GM23338 (cell line): ENCODE data around the gene RPS21. TPM values are rescaled to one million over a fixed set of nuclear protein-coding genes. Genes with fewer than 3 reads are reported as not detected.

Experiments used
- ATAC-seq: fragments of 200-7000 bp; cut with Tn5 transposase; 3 replicates; pipeline ENCODE4 v1.9.1; 2020
- DNase-seq: peaks from one replicate; pipeline ENCODE4 v3.0.0-alpha.2; 2015; ENCODE audit warnings: low spot score
- H2AFZ ChIP-seq: fragments of 200-600 bp; sonication (generic); 2 replicates; pipeline ENCODE4 v1.8.0; 2016; ENCODE audit warnings: antibody characterized with exemption, mild to moderate bottlenecking, moderate library complexity
- H3F3A ChIP-seq: fragments of 200-600 bp; sonication (generic); replicated peaks from 2 replicates; pipeline ENCODE4 v1.8.0; 2017; ENCODE audit warnings: antibody characterized with exemption, mixed run types, low read depth
- H3K27ac ChIP-seq: fragments of 200-600 bp; sonication (generic); 2 replicates; pipeline ENCODE4 v1.6.1; 2016; ENCODE audit warnings: low read depth
- H3K27me3 ChIP-seq: fragments of 200-600 bp; sonication (generic); 2 replicates; pipeline ENCODE4 v1.8.0; 2016; ENCODE audit warnings: mild to moderate bottlenecking, mixed run types, moderate library complexity; ENCODE audit not compliant: insufficient read depth
- H3K36me3 ChIP-seq: fragments of 200-600 bp; sonication (generic); 2 replicates; pipeline ENCODE4 v1.8.0; 2016; ENCODE audit warnings: mild to moderate bottlenecking; ENCODE audit not compliant: insufficient read depth
- H3K4me1 ChIP-seq: fragments of 200-600 bp; sonication (generic); 2 replicates; pipeline ENCODE4 v1.8.0; 2016; ENCODE audit warnings: mild to moderate bottlenecking, moderate library complexity; ENCODE audit not compliant: insufficient read depth
- H3K4me2 ChIP-seq: fragments of 200-600 bp; sonication (generic); 2 replicates; pipeline ENCODE4 v1.7.1; 2017; ENCODE audit warnings: mixed run types
- H3K4me3 ChIP-seq: fragments of 200-600 bp; sonication (generic); 2 replicates; pipeline ENCODE4 v1.6.1; 2016; ENCODE audit warnings: mixed run types
- H3K79me2 ChIP-seq: fragments of 200-600 bp; sonication (generic); replicated peaks from 2 replicates; pipeline ENCODE4 v1.8.0; 2017; ENCODE audit warnings: mild to moderate bottlenecking; ENCODE audit not compliant: insufficient read depth
- H3K9me2 ChIP-seq: fragments of 200-600 bp; sonication (generic); 2 replicates; pipeline ENCODE4 v1.8.0; 2017; ENCODE audit not compliant: insufficient read depth
- H4K20me1 ChIP-seq: fragments of 200-600 bp; sonication (generic); replicated peaks from 2 replicates; pipeline ENCODE4 v1.8.0; 2017; ENCODE audit warnings: mild to moderate bottlenecking; ENCODE audit not compliant: insufficient read depth
- H3K27ac Mint-ChIP-seq: 2 replicates; pipeline ENCODE4 v1.8.0; 2020; ENCODE audit warnings: inconsistent platforms, mild to moderate bottlenecking, moderate library complexity, mixed read lengths
- H3K27me3 Mint-ChIP-seq: 3 replicates; pipeline ENCODE4 v1.8.0; 2022; ENCODE audit warnings: low read depth, mild to moderate bottlenecking, moderate library complexity, mixed read lengths, inconsistent platforms; ENCODE audit not compliant: insufficient read depth, poor library complexity
- H3K36me3 Mint-ChIP-seq: 3 replicates; pipeline ENCODE4 v1.8.0; 2021; ENCODE audit warnings: low read depth, mild to moderate bottlenecking, inconsistent platforms, moderate library complexity, mixed read lengths
- H3K4me1 Mint-ChIP-seq: 3 replicates; pipeline ENCODE4 v1.8.0; 2020; ENCODE audit warnings: mild to moderate bottlenecking, inconsistent platforms, mixed read lengths
- H3K4me3 Mint-ChIP-seq: 3 replicates; pipeline ENCODE4 v1.8.0; 2021; ENCODE audit warnings: moderate library complexity, mild to moderate bottlenecking, inconsistent platforms, mixed read lengths
- H3K9me3 Mint-ChIP-seq: 3 replicates; pipeline ENCODE4 v1.8.0; 2020; ENCODE audit warnings: moderate library complexity, mild to moderate bottlenecking, inconsistent platforms, mixed read lengths
- NANOG ChIP-seq: IDR thresholded peaks from 2 replicates; pipeline ENCODE4 v1.6.1; 2016; ENCODE audit warnings: antibody characterized with exemption, borderline replicate concordance
- POLR2AphosphoS5 ChIP-seq: IDR thresholded peaks from 2 replicates; pipeline ENCODE4 v1.6.1; 2016; ENCODE audit warnings: antibody characterized with exemption, low read depth
- REST ChIP-seq: IDR thresholded peaks from one replicate; pipeline ENCODE4 v1.6.1; 2018; ENCODE audit warnings: antibody characterized with exemption; ENCODE audit not compliant: unreplicated experiment
- STAT1 ChIP-seq: IDR thresholded peaks from one replicate; pipeline ENCODE4 v1.6.1; 2016; ENCODE audit warnings: antibody characterized with exemption; ENCODE audit not compliant: unreplicated experiment
- ZNF114 ChIP-seq: fragments of 250-450 bp; sonication (Bioruptor Pico); IDR thresholded peaks from 2 replicates; pipeline ENCODE4 v1.5.0; 2020; ENCODE audit warnings: mild to moderate bottlenecking, moderate library complexity
- ZNF462 ChIP-seq: fragments of 250-450 bp; sonication (Bioruptor Pico); IDR thresholded peaks from 2 replicates; pipeline ENCODE4 v1.5.0; 2020; ENCODE audit warnings: mild to moderate bottlenecking, moderate library complexity
- polyA plus RNA-seq: library from polyadenylated mRNA; unstranded; fragments of >200 nt; fragmentation: Nextera tagmentation; extraction: Ambion mirVana; gene quantifications from 2 replicates; pipeline ENCODE4 v1.2.1, GENCODE V29; 2016
- total RNA-seq: library from RNA; depleted of rRNA; stranded (reverse); fragments of >200 nt; shearing (Covaris generic); gene quantifications from 2 replicates; pipeline ENCODE4 v1.2.3, GENCODE V29; 2014
- TF ChIP-seq, protein P1 (sequence below): IDR thresholded peaks from 2 replicates; pipeline ENCODE4 v1.6.1; 2016; ENCODE audit warnings: antibody characterized with exemption

The RPS21 gene
- total and polyA plus RNA-seq, 2 experiments from 2014 or later: 759 to 2,298 TPM

GRCh38 chr20:62390317-62391164 lies 3.6 kb downstream of the RPS21 start:
- peak overlapping the region; percentile 36 for H3K27ac Mint-ChIP-seq
- H3K4me3 ChIP-seq: no peak overlapping the region
- no peak overlapping the region for H2AFZ ChIP-seq
- peaks cover 35% of the 10 kb centered on the region for H3F3A ChIP-seq
- H3K79me2 ChIP-seq: peaks cover 24% of the 10 kb centered on the region
- H3K9me2 ChIP-seq: no peaks in the 10 kb centered on the region
- H3K4me2 ChIP-seq: no peak overlapping the region
- H3K36me3 Mint-ChIP-seq: peaks cover 36% of the 10 kb centered on the region
- H3K36me3 ChIP-seq: peaks cover 11% of the 10 kb centered on the region
- peaks cover 33% of the 10 kb centered on the region for H3K27me3 Mint-ChIP-seq
- H3K27ac ChIP-seq: peak overlapping the region; percentile 72
- peaks cover 19% of the 10 kb centered on the region for H4K20me1 ChIP-seq
- peaks cover 22% of the 10 kb centered on the region for H3K4me1 Mint-ChIP-seq
- TF ChIP-seq POLR2AphosphoS5 (0 out of 2 replicates have a peak, but pooled peaks have one; percentile 14), STAT1 (no peak)
- DNase-seq (no peak), ATAC-seq (no peak)
- no peaks in the 10 kb centered on the region for H3K9me3 Mint-ChIP-seq
- H3K27me3 ChIP-seq: no peaks in the 10 kb centered on the region
- no peak overlapping the region for H3K4me3 Mint-ChIP-seq
- H3K4me1 ChIP-seq: peaks cover 5% of the 10 kb centered on the region

DNA sequence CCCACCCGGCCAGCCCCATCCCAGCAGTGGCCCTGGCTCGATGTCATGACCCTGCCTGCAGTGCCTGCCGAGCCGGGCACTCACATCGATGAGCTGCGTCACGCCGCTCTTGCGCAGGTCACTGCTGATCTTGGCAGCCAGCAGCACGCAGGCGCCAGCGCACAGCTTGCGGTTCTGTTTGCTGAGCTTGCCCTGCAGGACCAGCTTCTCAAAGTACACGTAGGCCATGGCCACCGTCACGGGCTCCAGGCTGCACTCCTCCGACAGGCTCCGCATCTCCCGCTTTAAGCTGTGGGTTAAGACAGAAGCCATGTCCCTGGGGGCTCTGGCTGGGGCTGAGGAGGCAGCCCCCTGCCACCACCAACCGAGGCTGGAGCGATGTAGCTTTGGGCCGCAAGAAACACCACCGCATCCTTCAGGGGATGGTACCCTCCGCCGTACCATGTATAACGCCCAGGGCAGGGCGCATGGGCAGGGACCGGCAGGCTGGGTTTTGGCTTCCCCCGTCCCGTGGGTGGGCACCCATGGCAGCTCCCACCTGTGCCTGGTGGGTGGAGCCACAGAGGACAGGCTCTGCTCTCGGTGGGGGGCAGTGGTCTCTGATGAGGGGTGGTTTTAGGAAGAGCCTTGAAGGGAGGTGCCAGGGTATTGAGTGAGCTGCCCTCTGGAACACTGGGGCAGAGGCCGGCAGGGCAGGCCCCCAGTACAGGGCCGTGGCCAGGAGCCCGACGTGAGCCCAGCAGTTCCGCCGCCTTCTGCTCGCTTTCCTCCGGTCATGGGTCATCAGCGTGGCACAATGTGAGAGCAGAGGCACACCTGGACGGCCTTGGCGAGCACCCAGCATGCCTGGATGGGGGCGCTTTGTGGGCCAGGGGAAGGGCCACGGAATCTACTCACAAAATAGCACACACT lies 4.5 kb downstream of the RPS21 start:
- Histone ChIP-seq H3K27ac (peak overlapping the region; percentile 72; the same call in 1 of the 2 replicates), H3K4me3 (no peak overlapping the region), H3K9me2 (no peaks in the 10 kb centered on the region), H3K36me3 (peaks cover 11% of the 10 kb centered on the region), H3F3A (peaks cover 35% of the 10 kb centered on the region), H4K20me1 (peaks cover 19% of the 10 kb centered on the region), H3K4me2 (no peak overlapping the region), H3K27me3 (no peaks in the 10 kb centered on the region), H2AFZ (no peak overlapping the region), H3K4me1 (peaks cover 3% of the 10 kb centered on the region; the same call in 1 of the 2 replicates), H3K79me2 (peaks cover 16% of the 10 kb centered on the region)
- ATAC-seq (no peak), DNase-seq (no peak)
- Mint-ChIP-seq H3K27me3 (peaks cover 26% of the 10 kb centered on the region), H3K4me3 (no peak overlapping the region), H3K27ac (no peak overlapping the region), H3K9me3 (no peaks in the 10 kb centered on the region), H3K4me1 (peaks cover 20% of the 10 kb centered on the region), H3K36me3 (peaks cover 35% of the 10 kb centered on the region)
- TF ChIP-seq REST: no peak
- TF ChIP-seq NANOG: no peak
- TF ChIP-seq ZNF462: no peak
- no peak for TF ChIP-seq POLR2AphosphoS5
- TF ChIP-seq ZNF114 (CRISPR knock-in tag): no peak
- TF ChIP-seq, protein P1, sequence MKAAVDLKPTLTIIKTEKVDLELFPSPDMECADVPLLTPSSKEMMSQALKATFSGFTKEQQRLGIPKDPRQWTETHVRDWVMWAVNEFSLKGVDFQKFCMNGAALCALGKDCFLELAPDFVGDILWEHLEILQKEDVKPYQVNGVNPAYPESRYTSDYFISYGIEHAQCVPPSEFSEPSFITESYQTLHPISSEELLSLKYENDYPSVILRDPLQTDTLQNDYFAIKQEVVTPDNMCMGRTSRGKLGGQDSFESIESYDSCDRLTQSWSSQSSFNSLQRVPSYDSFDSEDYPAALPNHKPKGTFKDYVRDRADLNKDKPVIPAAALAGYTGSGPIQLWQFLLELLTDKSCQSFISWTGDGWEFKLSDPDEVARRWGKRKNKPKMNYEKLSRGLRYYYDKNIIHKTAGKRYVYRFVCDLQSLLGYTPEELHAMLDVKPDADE: no peak
